H1 (cell line): Measurements from ENCODE around the gene ASIC2.
"Not testable (repeated sequence)": the region's sequence is repeated elsewhere in the genome, so short reads cannot be mapped to it uniquely, and the experiment has no call there.

Experiments used
- BCL11A ChIP-seq, 2 experiments: IDR thresholded peaks; one replicate each; pipeline ENCODE4 v1.6.1; 2011; ENCODE audit warnings: low read depth in 2 of 2, low read length in 2 of 2, mild to moderate bottlenecking in 2 of 2
- CHD1 ChIP-seq: IDR thresholded peaks from 2 replicates; pipeline ENCODE4 v1.6.1; 2012; ENCODE audit warnings: low read depth, low read length, improper control_type of control experiment
- CHD2 ChIP-seq: IDR thresholded peaks from 2 replicates; pipeline ENCODE4 v1.6.1; 2012; ENCODE audit warnings: low read length, improper control_type of control experiment
- CTCF ChIP-seq, 3 experiments: IDR thresholded peaks; 1 replicate in 2 of 3; 2 replicates in 1 of 3; pipeline versions ENCODE4 v1.5.1 to v1.6.1; 2011; ENCODE audit warnings: low read length in 3 of 3, mild to moderate bottlenecking in 3 of 3, inconsistent platforms in 2 of 3, low read depth in 1 of 3, moderate library complexity in 1 of 3; ENCODE audit not compliant: insufficient read depth in 1 of 3; ENCODE audit errors: control extremely low read depth in 1 of 3

GRCh38 chr17:32969231-32969630, 323.9 kb downstream of the ASIC2 start:
- TF ChIP-seq CTCF (IDR thresholded peaks at IDR 0.05; ENCODE audit: control extremely low read depth in 1 of 3, insufficient read depth in 1 of 3, low read depth in 1 of 3, low read length in 3 of 3); CHD1; CHD2; BCL11A (IDR thresholded peaks at IDR 0.05; ENCODE audit: low read depth in 2 of 2, low read length in 2 of 2): not testable (repeated sequence)
